Chondrocyte (in vitro differentiated cells): Measurements from ENCODE around the gene GPSM1. TPM values are rescaled to one million over a fixed set of nuclear protein-coding genes. Genes with fewer than 3 reads are reported as not detected.

Experiments used
- DNase-seq: peaks from one replicate; pipeline ENCODE4 v3.0.0; 2021; ENCODE audit warnings: mixed read lengths, low spot score
- H3K27ac Mint-ChIP-seq: one replicate; pipeline ENCODE4 v1.8.0; 2021; ENCODE audit warnings: mild to moderate bottlenecking, moderate library complexity, mixed read lengths; ENCODE audit not compliant: unreplicated experiment
- H3K27me3 Mint-ChIP-seq: 2 replicates; pipeline ENCODE4 v1.8.0; 2021; ENCODE audit warnings: low read depth, mixed read lengths
- H3K36me3 Mint-ChIP-seq: 2 replicates; pipeline ENCODE4 v1.8.0; 2021; ENCODE audit warnings: low read depth, mixed read lengths
- H3K4me1 Mint-ChIP-seq: 2 replicates; pipeline ENCODE4 v1.8.0; 2021; ENCODE audit warnings: low read depth, mild to moderate bottlenecking, mixed read lengths
- H3K4me3 Mint-ChIP-seq: one replicate; pipeline ENCODE4 v1.8.0; 2021; ENCODE audit warnings: mild to moderate bottlenecking, moderate library complexity, mixed read lengths; ENCODE audit not compliant: unreplicated experiment
- H3K9me3 Mint-ChIP-seq: 2 replicates; pipeline ENCODE4 v1.8.0; 2021; ENCODE audit warnings: low read depth, mixed read lengths
- total RNA-seq: library from RNA; stranded (reverse); gene quantifications from 3 replicates; pipeline ENCODE4 v1.2.1, GENCODE V29; 2021
- TF ChIP-seq, protein P1 (sequence below): fragments of 200-600 bp; sonication (generic); IDR thresholded peaks from 2 replicates; pipeline ENCODE4 v1.5.0; 2021; ENCODE audit warnings: antibody characterized with exemption, mild to moderate bottlenecking, moderate library complexity

GPSM1 gene
- total RNA-seq, 1 donor from 2014 or later, result 40.0 TPM

DNA sequence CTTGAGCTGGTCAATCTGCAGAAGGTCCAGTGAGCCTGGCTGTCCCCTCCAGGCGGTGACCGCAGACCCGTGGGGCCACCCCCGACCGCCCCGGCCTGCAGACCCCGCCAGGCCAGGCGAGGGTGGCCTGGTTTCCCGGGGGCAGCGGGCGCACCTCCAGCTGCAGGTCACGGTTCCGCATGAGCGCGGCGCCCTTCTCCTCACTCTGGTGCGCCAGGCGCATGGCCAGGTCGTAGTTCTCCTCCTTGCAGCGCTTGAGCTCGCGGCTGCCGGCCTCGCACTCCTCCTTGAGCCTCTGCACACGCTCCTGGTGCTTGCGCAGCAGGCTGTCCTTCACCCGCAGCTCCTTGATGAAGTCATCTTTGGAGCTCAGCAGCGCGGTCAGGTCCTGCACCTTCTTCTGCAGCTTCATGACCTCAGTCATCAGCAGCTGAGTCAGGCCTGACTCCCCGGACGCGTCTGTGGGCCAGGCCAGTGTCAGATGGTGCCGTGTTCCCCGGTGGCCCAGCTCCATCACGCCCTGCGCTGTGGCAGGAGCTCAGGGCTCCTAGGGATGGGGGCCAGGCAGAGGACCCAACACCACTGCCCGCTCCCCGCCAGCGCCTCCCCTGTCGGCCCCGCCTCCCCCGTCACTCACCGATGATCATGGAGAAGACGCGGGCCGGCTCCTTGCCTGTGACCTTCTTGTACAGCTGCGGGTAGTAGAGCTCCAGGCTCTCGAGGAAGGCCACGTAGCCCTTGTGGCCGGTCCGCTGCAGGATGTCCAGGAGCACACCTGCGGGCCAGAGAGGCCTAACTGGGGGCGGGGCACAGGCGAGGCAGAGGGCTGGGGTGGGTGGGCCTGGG lies 43.6 kb downstream of the GPSM1 start:
- Mint-ChIP-seq H3K4me3 (no peak overlapping the region), H3K27me3 (no peaks in the 10 kb centered on the region), H3K27ac (no peak overlapping the region), H3K9me3 (no peaks in the 10 kb centered on the region), H3K4me1 (peaks cover 14% of the 10 kb centered on the region), H3K36me3 (no peaks in the 10 kb centered on the region)
- DNase-seq, result no peak
- TF ChIP-seq, protein P1, sequence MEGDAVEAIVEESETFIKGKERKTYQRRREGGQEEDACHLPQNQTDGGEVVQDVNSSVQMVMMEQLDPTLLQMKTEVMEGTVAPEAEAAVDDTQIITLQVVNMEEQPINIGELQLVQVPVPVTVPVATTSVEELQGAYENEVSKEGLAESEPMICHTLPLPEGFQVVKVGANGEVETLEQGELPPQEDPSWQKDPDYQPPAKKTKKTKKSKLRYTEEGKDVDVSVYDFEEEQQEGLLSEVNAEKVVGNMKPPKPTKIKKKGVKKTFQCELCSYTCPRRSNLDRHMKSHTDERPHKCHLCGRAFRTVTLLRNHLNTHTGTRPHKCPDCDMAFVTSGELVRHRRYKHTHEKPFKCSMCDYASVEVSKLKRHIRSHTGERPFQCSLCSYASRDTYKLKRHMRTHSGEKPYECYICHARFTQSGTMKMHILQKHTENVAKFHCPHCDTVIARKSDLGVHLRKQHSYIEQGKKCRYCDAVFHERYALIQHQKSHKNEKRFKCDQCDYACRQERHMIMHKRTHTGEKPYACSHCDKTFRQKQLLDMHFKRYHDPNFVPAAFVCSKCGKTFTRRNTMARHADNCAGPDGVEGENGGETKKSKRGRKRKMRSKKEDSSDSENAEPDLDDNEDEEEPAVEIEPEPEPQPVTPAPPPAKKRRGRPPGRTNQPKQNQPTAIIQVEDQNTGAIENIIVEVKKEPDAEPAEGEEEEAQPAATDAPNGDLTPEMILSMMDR, result no peak

DNA sequence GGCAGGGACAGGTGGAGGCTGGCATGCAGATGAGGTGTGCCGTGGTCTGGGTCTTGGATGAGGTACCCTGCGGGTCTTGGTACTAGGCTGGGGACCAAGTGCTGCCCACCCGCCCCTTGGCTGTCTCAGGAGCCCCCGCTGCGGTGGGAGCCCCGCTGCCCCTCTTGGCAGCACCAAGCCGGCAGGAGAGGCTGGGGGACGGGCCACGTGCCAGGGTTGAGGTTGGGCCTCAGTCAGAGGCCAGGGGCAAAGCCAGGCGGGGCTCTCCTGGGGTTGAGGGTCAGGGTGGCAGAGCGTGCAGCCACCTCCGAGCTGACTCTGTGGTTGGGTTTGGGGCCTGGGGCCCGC lies 44.2 kb downstream of the GPSM1 start:
- DNase-seq, result no peak
- no peaks in the 10 kb centered on the region for H3K27me3 Mint-ChIP-seq
- H3K9me3 Mint-ChIP-seq, result no peaks in the 10 kb centered on the region

DNA sequence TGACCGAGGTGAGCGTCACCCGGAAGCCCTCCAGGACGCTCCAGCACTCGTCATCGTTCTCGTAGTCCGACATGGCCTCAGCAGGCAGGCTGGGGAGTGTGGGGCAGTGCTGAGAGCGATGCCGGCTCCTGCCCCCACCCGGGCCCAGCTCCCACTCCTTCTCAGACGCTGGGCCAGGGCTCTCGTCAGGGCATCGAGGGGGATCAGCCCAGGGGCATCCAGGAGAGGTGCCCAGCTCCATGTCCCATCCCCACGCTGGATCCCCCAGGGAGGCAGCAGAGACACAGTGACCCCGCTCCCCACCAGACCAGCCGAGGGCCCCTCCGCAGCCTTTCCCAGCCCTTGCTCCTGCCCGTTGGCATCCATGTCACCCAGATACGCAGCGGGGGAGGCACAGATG lies 44.7 kb downstream of the GPSM1 start:
- Mint-ChIP-seq H3K27ac (no peak overlapping the region), H3K4me3 (no peak overlapping the region), H3K36me3 (no peaks in the 10 kb centered on the region), H3K9me3 (no peaks in the 10 kb centered on the region), H3K27me3 (no peaks in the 10 kb centered on the region), H3K4me1 (peaks cover 14% of the 10 kb centered on the region)
- TF ChIP-seq, protein P1, result no peak
- no peak for DNase-seq

More for the DNA sequence above, 44.2 kb downstream of the GPSM1 start:
- no peak overlapping the region for H3K27ac Mint-ChIP-seq
- no peak overlapping the region for H3K4me3 Mint-ChIP-seq
- TF ChIP-seq, protein P1, result no peak
- peaks cover 14% of the 10 kb centered on the region for H3K4me1 Mint-ChIP-seq
- H3K36me3 Mint-ChIP-seq, result no peaks in the 10 kb centered on the region

DNA sequence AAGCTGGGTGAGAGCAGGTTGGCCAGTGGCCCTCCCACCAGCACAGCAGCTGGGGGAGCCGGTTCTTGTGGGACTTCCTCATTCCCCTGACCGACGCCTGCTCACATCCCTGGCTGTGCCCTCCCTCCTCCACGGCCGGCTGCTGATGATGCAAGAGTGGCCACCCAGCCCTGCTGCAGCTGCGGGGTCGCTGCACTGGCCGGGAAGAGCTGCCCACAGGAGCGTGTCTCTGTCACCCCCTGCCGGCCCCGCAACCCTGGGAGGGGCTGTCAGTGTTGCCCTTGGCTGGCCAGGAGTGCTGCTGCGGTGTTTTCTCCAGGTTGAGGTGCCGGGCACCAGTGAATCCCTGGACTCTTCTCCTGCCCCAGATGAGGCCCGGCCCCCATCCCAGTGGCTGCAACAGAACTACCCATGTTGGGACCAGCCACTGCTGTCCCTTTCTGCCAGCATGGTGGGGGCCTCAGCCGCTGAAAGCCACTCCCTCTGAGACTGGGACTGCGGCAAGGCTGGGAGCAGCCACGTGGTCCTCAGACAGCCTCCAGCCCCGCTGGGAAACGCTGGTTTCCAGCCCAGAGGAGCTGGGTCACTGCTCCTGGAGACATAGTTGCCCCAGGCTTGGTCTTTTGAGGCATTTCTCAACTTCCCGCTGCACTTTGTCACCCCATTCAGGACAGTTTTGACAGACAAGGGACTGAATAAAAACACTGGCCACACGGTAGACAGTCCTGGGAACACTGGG lies 45.4 kb downstream of the GPSM1 start:
- peak overlapping the region; percentile 45 for H3K4me3 Mint-ChIP-seq
- no peaks in the 10 kb centered on the region for H3K9me3 Mint-ChIP-seq
- peaks cover 14% of the 10 kb centered on the region for H3K4me1 Mint-ChIP-seq
- TF ChIP-seq, protein P1, result peak; percentile 62
- peak overlapping the region; percentile 88 for H3K27ac Mint-ChIP-seq
- DNase-seq, result no peak
- H3K27me3 Mint-ChIP-seq, result no peaks in the 10 kb centered on the region
- H3K36me3 Mint-ChIP-seq, result no peaks in the 10 kb centered on the region

DNA sequence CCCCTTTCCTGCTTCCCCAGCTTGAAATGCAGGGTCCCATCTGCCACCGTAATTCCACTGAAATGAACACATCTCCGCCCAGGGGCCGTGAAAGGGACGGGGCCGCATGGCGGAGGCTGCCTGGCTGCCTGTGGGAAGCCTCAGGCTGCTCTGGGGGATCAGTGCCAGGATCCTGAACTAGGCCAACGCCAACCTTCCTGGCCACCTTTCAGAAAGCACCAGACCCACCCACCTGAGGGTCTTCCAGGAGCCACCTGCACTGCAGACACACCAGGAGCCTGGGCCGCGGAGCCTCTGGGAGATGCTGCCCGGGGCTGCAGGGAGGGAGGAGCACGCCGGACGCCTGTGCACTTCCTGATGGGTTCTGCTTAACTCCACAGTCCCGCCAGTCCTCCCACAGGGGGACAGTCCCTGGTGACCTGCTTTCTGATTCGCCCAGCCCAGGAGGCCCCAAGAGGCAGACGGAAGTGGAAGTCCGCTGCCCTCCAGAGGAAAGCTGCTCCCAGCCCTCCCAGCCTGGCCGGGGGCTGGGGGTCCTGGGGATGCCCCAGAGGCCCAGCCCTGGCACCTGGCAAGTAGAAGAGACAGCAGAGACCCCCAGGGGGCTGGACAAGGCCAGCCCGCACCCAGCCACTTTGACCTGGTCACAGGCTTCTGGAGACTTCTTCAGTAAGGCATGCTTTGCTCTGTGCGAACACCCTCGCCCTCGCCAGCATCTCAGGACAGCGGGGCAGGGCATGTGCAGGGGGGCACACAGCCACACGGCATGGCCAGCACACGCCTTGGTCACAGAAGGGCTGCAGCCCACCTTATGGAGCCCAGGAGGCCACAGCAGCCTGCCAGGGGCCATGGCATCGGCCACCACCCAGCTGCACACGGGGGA lies 46.2 kb downstream of the GPSM1 start, which contains the start of gene CARD9:
Gene CARD9 (minus strand): TSS at position 370 of the 883 bp plus-strand sequence. CDS start 1,591 bp downstream, outside the sequence.
- DNase-seq, result no peak
- no peaks in the 10 kb centered on the region for H3K9me3 Mint-ChIP-seq
- no peaks in the 10 kb centered on the region for H3K27me3 Mint-ChIP-seq
- H3K4me1 Mint-ChIP-seq, result peaks cover 14% of the 10 kb centered on the region
- no peaks in the 10 kb centered on the region for H3K36me3 Mint-ChIP-seq
- H3K4me3 Mint-ChIP-seq, result peak within 1 kb of the TSS; percentile 45
- TF ChIP-seq, protein P1, result no peak
- H3K27ac Mint-ChIP-seq, result peak within 1 kb of the TSS; percentile 88
